GM12891 (cell line): ENCODE data around the gene GTF3C4.

Experiments used
- POLR2A ChIP-seq: IDR thresholded peaks from 2 replicates; pipeline ENCODE4 v1.6.1; 2011; ENCODE audit warnings: low read depth, low read length, control low read depth
- TAF1 ChIP-seq: IDR thresholded peaks from 2 replicates; pipeline ENCODE4 v1.6.1; 2011; ENCODE audit warnings: low read depth, low read length, control low read depth

- TF ChIP-seq POLR2A, result no peak
- TF ChIP-seq TAF1, result no peak
These were observed 59.1 kb downstream of the GTF3C4 start for GRCh38 chr9:132729235-132729890.
